OCI-M2 (cell line): Measurements from ENCODE around the gene SCLY.
"Not testable (repeated sequence)": the region's sequence is repeated elsewhere in the genome, so short reads cannot be mapped to it uniquely, and the experiment has no call there.

Experiments used
- DNase-seq: peaks from one replicate; lab custom pipeline; 2025; ENCODE audit not compliant: unreplicated experiment; lab: John Stamatoyannopoulos, UW

The SCLY gene

GRCh38 chr2:238107525-238108422 lies 47.0 kb downstream of the SCLY start:
- no peak for DNase-seq

- no peak for DNase-seq
These were observed 47.8 kb downstream of the SCLY start for GRCh38 chr2:238108423-238109183.

- DNase-seq, result no peak
These were observed 52.8 kb downstream of the SCLY start for GRCh38 chr2:238113611-238114010.

- no peak for DNase-seq
These were observed 53.6 kb downstream of the SCLY start for GRCh38 chr2:238114331-238114841.

GRCh38 chr2:238114851-238115660 lies 54.3 kb downstream of the SCLY start:
- no peak for DNase-seq

DNA sequence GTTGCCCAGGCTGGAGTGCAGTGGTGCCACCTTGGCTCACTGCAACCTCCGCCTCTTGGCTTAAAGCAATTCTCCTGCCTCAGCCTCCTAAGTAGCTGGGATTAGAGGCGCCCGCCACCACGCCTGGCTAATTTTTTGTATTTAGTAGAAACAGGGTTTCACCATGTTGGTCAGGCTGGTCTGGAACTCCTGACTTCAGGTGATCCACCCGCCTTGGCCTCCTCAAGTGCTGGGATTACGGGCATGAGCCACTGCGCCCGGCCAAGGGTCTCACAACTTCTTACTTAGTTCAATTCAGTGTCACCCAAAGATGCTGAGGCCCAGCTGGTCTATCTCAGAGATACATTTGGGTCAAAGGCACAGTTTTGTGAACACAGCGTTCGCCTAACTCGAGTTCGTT lies 54.9 kb downstream of the SCLY start:
- not testable (repeated sequence) for DNase-seq

DNA sequence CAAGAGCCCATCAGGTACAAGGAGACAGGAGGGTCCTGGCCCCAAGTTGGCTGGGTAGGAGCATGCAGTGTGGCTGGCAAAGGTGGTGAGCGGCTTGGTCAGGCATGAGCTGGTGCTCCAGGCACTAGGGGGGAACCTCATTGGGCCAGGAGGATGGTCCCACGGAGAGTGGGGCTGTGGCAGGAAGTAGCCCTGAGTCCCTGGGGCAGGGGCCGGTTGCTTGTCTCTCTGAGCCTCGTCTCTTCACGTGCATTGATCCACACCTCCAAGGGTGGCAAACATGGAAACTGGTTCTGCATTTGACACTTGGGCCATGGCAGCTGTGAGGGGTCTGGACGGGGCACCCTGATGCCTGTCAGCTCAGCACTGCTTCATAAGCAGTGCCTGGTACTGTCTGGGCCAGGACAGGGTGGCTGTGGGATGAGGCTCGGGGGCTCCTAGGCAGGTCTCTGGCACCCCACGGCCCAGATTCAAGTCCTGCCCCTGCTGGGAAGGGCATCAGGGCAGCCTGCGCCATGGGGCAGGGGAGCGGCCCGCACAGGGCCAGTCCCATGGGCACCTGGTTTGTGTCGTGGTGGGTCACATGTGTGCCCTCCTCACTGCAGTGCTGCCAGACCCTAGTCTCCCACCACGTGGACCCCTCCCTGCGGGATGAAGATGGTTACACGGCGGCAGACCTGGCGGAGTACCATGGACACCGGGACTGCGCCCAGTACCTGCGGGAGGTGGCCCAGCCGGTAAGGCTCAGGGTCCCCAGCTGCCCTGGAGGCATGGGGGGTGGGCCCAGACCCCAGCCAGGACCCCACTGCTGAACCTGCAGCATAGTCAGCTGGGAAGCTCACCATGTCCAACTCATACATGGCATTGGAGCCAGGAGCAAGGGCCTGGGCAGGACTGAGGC lies 55.7 kb downstream of the SCLY start:
- DNase-seq, result no peak

DNA sequence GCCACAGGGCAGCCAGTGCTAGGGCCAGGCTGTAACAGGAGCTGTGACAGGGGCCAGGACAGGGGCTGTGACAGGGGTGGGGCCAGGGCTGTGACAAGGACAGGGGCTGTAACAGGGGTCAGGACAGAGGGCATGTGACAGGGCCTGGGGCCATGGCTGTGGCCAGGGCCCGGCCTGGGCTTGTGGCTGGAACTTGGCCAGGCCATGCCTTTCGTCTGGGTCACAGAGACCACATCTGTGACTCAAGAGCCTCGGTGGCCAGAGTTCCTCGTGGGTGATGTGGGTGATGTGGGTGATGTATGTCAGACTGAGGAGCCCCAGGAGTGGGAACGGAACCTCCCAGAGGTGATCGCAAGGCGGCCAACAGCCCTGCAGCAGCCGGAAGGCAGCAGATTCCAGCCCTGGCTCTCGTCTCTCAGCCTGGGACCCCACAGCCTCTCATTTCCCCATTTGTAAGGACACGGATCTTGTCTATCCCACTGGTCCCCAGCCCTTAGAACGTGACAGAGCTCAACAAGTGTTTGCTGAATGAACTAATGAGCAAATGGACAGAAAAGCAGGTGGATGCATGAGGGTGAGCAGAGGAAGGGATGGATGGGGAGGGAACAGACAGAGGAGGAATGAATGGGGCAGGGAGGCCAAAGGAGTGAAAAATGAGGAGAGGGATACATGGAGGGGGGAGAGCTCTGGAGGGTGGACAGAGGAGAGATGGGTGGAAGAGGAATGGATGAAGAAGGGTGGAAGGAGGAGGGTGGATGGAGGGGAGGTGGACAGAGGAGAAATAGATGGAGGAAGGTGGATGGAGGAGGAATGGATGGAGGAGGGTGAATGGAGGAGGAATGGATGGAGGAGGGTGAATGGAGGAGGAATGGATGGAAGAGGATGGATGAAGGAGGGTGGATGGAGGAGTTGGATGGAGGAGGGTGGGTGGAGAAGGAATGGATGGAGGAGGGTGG lies 56.7 kb downstream of the SCLY start:
- no peak for DNase-seq

- no peak for DNase-seq
These were observed 59.1 kb downstream of the SCLY start for GRCh38 chr2:238119756-238120462.

DNA sequence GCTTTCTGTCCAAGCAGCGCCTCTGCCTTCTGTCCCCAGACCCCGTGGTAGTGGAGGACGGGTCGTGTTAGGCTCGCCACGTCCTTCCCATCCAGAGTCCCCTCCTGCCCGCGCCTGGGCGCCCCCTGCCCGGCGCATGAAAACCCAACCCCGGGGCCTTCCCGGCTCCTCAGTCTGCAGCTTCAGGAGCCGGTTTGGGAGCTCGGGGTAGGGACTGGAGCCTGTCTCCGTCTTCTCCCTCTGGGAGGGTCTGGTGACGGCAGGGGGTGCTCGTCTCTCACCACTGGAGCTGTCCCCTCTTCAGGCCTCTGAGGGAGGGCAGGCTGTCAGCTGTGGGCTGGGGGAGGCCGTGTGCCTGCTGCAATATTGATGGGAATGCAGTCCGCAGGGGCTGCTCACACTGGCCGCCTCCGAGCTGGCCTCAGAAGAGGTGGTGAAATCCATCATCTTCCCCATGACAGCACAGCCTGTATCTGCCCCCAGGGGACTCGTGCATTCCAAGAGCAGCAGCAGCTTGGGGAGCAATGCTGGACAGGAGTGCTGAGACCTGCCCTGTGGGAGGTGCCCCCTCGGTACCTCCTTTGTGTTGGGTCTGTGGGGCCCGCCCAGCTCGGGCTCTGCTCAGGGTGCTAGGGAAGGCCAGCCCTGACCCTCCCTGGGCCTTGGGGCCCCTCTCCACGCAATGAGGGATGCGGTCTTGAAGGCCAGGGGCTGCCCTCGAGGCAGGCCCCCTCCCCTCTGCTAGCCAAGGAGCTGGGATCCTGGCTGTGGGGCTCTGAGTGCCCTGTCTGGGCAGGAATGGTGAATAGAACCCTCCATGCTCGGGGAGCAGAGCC lies 59.9 kb downstream of the SCLY start:
- no peak for DNase-seq

DNA sequence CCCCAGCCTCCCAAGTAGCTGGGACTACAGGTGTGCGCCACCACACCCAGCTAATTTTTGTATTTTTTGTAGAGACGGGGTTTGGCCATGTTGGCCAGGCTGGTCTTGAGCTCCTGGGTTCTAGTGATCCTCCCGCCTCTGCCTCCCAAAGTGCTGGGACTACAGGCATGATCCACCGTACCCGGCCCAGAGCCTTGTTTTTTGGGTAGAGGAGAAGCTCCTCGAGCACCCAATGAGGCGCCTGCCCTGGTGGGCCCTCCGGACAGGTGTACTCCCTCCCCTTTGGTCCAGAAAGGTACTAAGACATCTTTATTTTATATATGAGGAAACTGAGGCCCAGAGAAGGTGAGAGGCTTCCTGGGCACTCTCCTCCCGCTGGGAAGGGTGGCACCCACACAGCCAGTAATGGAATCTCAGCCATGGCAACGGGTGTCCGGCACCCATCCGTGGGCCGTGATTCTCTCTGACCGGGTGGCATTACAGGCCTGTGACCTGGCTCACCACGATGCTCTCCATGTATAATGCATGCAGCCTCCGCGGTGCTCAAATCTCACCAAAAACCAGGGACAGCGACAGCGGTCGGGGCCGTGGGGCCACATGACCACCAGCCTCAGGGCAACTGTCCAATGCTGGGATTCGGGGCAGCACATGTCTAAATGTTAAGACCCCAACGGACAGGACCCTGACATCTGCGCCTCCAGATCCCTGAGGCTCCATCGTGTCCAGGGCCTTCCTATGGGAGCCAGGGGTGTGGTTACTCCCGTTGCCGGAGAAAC lies 60.9 kb downstream of the SCLY start:
- DNase-seq, result no peak

DNA sequence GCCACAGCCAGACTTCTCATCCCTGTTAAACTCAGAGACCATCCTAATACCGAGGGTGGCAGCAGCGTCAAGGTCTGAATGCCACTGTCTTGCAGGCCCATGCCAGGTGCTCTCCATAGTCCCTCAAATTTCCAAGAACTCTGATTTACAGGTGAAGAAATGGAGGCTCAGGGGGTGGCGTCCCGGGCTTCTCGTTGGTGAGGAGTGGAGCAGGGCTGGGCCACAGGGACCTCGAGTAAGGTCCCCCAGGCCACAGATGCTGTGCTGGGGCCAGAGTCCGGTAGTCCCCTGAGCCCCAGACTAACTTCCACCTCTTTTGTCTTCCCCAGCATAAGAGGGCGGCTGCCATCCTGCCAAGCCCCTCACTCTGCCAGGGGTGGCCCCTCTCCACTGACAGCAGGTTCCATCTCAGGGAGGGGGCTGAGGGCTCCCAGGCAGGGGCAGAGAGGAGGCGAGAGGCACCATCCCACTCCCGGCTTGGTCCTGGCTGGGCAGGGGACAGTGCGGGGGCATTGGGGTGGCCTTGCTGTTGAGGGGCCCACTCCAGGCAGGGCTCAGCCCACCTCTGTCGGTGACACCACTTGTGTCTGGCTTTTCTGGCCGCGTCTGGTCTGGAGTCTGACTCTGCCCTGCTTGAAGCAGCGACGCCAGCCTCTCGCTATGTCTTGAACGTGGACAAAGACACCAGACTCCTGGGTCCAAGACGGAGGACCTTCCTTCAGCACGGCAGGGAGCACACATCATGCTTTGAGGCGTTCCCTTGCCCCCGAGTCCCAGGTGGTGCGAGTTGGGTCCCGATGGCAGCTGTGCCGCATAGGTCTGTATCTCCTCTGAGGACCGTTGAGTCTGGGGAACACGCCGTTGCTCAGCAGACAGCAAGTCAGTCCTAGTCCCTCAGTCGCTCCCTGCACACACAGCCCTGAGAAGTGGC lies 61.8 kb downstream of the SCLY start:
- no peak for DNase-seq

DNA sequence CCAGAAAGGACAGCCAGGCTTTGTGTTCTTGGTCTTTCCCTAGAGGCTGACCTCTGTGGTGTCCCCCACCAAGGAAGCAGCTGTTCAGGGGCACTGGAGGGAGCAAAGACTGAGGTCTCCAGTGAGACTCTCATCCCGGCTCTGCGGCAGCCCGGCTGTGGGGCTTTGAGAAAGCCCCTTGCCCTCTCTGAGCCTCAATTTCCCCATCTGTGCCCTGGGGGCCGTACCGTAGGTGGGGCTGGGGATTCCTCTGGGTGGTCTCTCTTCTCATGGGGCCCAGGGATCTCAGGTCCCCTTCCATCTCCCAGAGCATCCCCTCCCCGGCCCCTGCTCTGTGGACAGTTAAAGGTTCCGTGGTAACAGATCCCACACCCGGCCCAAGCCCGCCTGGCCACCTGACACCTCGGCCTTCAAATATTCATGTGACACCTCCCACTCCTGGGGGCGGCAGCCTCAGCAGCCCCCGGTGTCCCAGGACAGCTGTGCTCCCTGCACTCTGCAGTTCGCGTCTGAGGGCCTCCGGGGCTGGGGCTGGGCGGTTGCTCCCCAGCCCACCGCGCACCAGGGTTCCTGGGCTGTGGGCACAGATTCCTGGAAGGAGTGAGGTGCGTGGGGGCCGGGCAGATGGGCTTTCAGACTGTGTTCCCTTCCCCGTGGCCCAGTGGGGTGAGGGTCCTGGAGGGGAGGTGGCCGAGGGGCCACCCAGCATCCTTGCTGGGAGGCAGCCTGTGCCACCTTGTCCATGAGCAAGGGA lies 62.6 kb downstream of the SCLY start:
- no peak for DNase-seq

DNA sequence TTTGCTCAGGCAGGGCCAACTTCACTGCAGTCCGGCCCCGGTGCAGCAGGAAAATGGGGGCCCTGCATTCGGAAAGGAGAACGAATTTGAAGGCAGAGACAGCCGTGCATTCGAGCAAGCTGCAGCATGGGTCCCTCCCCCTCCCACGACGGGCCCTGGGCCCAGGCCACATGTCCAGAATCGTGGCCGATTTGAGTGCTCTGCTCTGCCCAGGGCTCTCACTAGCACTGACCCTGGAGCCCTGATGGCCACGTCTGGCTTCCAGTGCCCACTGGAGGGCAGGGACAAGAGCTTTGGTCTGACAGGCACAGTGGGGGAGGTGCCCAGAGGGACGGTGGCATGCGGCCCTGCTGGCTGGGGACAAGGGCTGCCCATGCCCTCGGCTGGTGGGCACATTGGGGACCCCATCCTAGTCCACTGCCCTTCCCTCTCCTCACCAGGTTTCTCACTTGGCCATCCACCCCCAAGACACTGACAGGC lies 63.2 kb downstream of the SCLY start:
- no peak for DNase-seq
